GM18498 (cell line): ENCODE measurements around the gene DHX36.

Source experiments
- ATAC-seq: cut with Tn5 transposase; IDR thresholded peaks from one replicate; pipeline ENCODE4 v1.9.1; 2021; ENCODE audit warnings: mild to moderate bottlenecking, moderate library complexity; ENCODE audit not compliant: unreplicated experiment

The DHX36 gene

GRCh38 chr3:154227531-154227930, 96.8 kb downstream of the DHX36 start:
- no peak for ATAC-seq

- no peak for ATAC-seq
Observed at GRCh38 chr3:154225536-154225935, 98.8 kb downstream of the DHX36 start.

GRCh38 chr3:154224866-154225265, 99.4 kb downstream of the DHX36 start:
- no peak for ATAC-seq

GRCh38 chr3:154224366-154224765, 99.9 kb downstream of the DHX36 start:
- no peak for ATAC-seq

GRCh38 chr3:154223519-154223918, 100.8 kb downstream of the DHX36 start:
- ATAC-seq: no peak
